ENCODE data around the gene LRRC49. TPM values are rescaled to one million over a fixed set of nuclear protein-coding genes. Genes with fewer than 3 reads are reported as not detected.

Gene LRRC49
- total and polyA plus RNA-seq, 2 of the 13 experiments (the other 11 are each of a cell fraction or from before 2014, with no cell fraction given) = 0.57 to 1.00 TPM

DNA sequence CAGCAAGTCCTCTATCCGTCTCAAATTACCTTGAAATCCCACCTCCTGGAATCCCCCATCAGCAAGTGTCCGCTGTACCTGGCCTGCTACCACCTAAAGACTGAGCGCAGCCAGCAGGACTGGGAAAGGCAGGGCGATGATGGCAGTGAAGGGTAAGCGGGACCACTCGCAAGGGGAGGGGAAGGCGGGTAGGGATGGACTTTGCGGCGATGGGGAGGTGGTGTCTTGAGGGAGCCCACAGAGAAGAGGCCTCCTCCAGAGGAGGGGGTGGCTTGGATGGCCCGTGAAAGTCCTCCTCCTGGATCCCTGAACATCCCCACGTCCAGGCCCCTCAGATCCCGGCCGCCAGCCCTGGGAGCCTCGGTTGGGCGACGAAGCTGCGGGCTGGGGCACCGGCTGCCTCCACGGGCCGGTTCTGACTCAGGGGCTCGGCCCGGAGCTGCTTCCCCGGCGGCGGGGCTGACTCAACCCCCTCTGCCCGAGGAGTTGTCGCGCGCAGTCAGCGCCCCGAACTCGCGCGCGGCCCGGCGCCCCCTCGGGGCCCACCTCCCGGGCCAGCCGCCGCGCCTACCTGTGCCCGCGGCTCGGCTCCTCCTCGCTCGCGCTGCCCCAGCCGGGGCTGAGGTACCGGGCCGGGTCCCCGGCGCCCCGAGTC is 39.2 kb upstream of the LRRC49 start (continued):
- TF ChIP-seq, protein P1, sequence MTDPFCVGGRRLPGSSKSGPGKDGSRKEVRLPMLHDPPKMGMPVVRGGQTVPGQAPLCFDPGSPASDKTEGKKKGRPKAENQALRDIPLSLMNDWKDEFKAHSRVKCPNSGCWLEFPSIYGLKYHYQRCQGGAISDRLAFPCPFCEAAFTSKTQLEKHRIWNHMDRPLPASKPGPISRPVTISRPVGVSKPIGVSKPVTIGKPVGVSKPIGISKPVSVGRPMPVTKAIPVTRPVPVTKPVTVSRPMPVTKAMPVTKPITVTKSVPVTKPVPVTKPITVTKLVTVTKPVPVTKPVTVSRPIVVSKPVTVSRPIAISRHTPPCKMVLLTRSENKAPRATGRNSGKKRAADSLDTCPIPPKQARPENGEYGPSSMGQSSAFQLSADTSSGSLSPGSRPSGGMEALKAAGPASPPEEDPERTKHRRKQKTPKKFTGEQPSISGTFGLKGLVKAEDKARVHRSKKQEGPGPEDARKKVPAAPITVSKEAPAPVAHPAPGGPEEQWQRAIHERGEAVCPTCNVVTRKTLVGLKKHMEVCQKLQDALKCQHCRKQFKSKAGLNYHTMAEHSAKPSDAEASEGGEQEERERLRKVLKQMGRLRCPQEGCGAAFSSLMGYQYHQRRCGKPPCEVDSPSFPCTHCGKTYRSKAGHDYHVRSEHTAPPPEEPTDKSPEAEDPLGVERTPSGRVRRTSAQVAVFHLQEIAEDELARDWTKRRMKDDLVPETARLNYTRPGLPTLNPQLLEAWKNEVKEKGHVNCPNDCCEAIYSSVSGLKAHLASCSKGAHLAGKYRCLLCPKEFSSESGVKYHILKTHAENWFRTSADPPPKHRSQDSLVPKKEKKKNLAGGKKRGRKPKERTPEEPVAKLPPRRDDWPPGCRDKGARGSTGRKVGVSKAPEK (CRISPR knock-in tag; IDR thresholded peaks at IDR 0.05; ENCODE audit: borderline replicate concordance) = no peak
- no peak for TF ChIP-seq SNAPC2 (CRISPR knock-in tag; IDR thresholded peaks at IDR 0.05)
- TF ChIP-seq, protein P2, sequence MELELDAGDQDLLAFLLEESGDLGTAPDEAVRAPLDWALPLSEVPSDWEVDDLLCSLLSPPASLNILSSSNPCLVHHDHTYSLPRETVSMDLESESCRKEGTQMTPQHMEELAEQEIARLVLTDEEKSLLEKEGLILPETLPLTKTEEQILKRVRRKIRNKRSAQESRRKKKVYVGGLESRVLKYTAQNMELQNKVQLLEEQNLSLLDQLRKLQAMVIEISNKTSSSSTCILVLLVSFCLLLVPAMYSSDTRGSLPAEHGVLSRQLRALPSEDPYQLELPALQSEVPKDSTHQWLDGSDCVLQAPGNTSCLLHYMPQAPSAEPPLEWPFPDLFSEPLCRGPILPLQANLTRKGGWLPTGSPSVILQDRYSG (CRISPR knock-in tag; IDR thresholded peaks at IDR 0.05) = no peak
- TF ChIP-seq PTBP1 (IDR thresholded peaks at IDR 0.05; ENCODE audit: low read depth, low read length, poor library complexity, severe bottlenecking) = no peak
- TF ChIP-seq, protein P3, sequence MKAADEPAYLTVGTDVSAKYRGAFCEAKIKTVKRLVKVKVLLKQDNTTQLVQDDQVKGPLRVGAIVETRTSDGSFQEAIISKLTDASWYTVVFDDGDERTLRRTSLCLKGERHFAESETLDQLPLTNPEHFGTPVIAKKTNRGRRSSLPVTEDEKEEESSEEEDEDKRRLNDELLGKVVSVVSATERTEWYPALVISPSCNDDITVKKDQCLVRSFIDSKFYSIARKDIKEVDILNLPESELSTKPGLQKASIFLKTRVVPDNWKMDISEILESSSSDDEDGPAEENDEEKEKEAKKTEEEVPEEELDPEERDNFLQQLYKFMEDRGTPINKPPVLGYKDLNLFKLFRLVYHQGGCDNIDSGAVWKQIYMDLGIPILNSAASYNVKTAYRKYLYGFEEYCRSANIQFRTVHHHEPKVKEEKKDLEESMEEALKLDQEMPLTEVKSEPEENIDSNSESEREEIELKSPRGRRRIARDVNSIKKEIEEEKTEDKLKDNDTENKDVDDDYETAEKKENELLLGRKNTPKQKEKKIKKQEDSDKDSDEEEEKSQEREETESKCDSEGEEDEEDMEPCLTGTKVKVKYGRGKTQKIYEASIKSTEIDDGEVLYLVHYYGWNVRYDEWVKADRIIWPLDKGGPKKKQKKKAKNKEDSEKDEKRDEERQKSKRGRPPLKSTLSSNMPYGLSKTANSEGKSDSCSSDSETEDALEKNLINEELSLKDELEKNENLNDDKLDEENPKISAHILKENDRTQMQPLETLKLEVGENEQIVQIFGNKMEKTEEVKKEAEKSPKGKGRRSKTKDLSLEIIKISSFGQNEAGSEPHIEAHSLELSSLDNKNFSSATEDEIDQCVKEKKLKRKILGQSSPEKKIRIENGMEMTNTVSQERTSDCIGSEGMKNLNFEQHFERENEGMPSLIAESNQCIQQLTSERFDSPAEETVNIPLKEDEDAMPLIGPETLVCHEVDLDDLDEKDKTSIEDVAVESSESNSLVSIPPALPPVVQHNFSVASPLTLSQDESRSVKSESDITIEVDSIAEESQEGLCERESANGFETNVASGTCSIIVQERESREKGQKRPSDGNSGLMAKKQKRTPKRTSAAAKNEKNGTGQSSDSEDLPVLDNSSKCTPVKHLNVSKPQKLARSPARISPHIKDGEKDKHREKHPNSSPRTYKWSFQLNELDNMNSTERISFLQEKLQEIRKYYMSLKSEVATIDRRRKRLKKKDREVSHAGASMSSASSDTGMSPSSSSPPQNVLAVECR (CRISPR knock-in tag; IDR thresholded peaks at IDR 0.05; ENCODE audit: borderline replicate concordance) = 0 out of 2 replicates have a peak, but pooled peaks have one; percentile 16
- no peak for TF ChIP-seq LCORL (IDR thresholded peaks at IDR 0.05)
- TF ChIP-seq LCORL (CRISPR knock-in tag; IDR thresholded peaks at IDR 0.05) = peak; percentile 43; the same call in 1 of the 2 replicates
- TF ChIP-seq ZNF772 (CRISPR knock-in tag; IDR thresholded peaks at IDR 0.05) = 0 out of 2 replicates have a peak, but pooled peaks have one; percentile 23
- TF ChIP-seq SRY (CRISPR knock-in tag; IDR thresholded peaks at IDR 0.05) = no peak
- TF ChIP-seq MTF1 (CRISPR knock-in tag; IDR thresholded peaks at IDR 0.05) = no peak
- no peak for TF ChIP-seq CHD2 (IDR thresholded peaks at IDR 0.05; ENCODE audit: low read depth, low read length)
- no peak for TF ChIP-seq ZNF430 (CRISPR knock-in tag; IDR thresholded peaks at IDR 0.05)
- peak; percentile 2; the same call in 1 of the 2 replicates for TF ChIP-seq ZNF768 (CRISPR knock-in tag; IDR thresholded peaks at IDR 0.05)
- no peak for TF ChIP-seq SALL1 (CRISPR knock-in tag; IDR thresholded peaks at IDR 0.05)

Measured in HepG2 (cell line).